HG03354 (cell line): ENCODE measurements around the gene PKMYT1.
"Not testable (repeated sequence)": the region's sequence is repeated elsewhere in the genome, so short reads cannot be mapped to it uniquely, and the experiment has no call there.

Source experiments
- ATAC-seq: cut with Tn5 transposase; IDR thresholded peaks from one replicate; pipeline ENCODE4 v1.9.1; 2021; ENCODE audit warnings: mild to moderate bottlenecking; ENCODE audit not compliant: unreplicated experiment, poor library complexity, severe bottlenecking

PKMYT1 gene

GRCh38 chr16:2948807-2949704 is 31.2 kb downstream of the PKMYT1 start:
- ATAC-seq: no peak

GRCh38 chr16:2946649-2947048 is 33.6 kb downstream of the PKMYT1 start:
- ATAC-seq: no peak

GRCh38 chr16:2943716-2944115 is 36.5 kb downstream of the PKMYT1 start:
- ATAC-seq: not testable (repeated sequence)

GRCh38 chr16:2942045-2942444 is 38.2 kb downstream of the PKMYT1 start:
- ATAC-seq: no peak

- ATAC-seq: no peak
Measured at GRCh38 chr16:2939968-2940367, 40.3 kb downstream of the PKMYT1 start.

- no peak for ATAC-seq
Measured at GRCh38 chr16:2938206-2938605, 42.0 kb downstream of the PKMYT1 start.

- ATAC-seq: no peak
Measured at GRCh38 chr16:2937170-2937569, 43.1 kb downstream of the PKMYT1 start.

GRCh38 chr16:2936436-2937011 is 43.7 kb downstream of the PKMYT1 start:
- no peak for ATAC-seq

GRCh38 chr16:2934450-2934849 is 45.8 kb downstream of the PKMYT1 start:
- ATAC-seq: no peak

- no peak for ATAC-seq
Measured at GRCh38 chr16:2933701-2934100, 46.5 kb downstream of the PKMYT1 start.

- no peak for ATAC-seq
Measured at GRCh38 chr16:2933136-2933535, 47.1 kb downstream of the PKMYT1 start.

GRCh38 chr16:2931231-2931914 is 48.9 kb downstream of the PKMYT1 start:
- not testable (repeated sequence) for ATAC-seq

GRCh38 chr16:2930236-2930635 is 50.0 kb downstream of the PKMYT1 start:
- no peak for ATAC-seq

- ATAC-seq: no peak
Measured at GRCh38 chr16:2929693-2930092, 50.6 kb downstream of the PKMYT1 start.

GRCh38 chr16:2928796-2929195 is 51.5 kb downstream of the PKMYT1 start:
- ATAC-seq: no peak

- ATAC-seq: not testable (repeated sequence)
Measured at GRCh38 chr16:2928151-2928550, 52.1 kb downstream of the PKMYT1 start.

- peak; percentile 62 for ATAC-seq
Measured at GRCh38 chr16:2927010-2927646, 53.1 kb downstream of the PKMYT1 start.

GRCh38 chr16:2926650-2926999 is 53.6 kb downstream of the PKMYT1 start:
- no peak for ATAC-seq

- ATAC-seq: no peak
Measured at GRCh38 chr16:2925951-2926649, 54.1 kb downstream of the PKMYT1 start.
